Left ventricle myocardium inferior (tissue), 1 donor: Measurements from ENCODE around the gene IGFBP6. TPM values are rescaled to one million over a fixed set of nuclear protein-coding genes. Genes with fewer than 3 reads are reported as not detected.

Source experiments
- DNase-seq: peaks from one replicate; pipeline ENCODE4 v3.0.0-alpha.2; 2020
- H3K27ac ChIP-seq: fragments of 200-600 bp; replicated peaks from 2 replicates; pipeline ENCODE4 v1.8.0; 2021
- H3K27me3 ChIP-seq: fragments of 200-600 bp; 2 replicates; pipeline ENCODE4 v1.8.0; 2021; ENCODE audit warnings: low read depth
- H3K36me3 ChIP-seq: fragments of 200-600 bp; 2 replicates; pipeline ENCODE4 v1.8.0; 2021
- H3K4me1 ChIP-seq: fragments of 200-600 bp; 2 replicates; pipeline ENCODE4 v1.8.0; 2021
- H3K4me3 ChIP-seq: fragments of 200-600 bp; 2 replicates; pipeline ENCODE4 v1.8.0; 2021; ENCODE audit warnings: mild to moderate bottlenecking, moderate library complexity
- H3K9me3 ChIP-seq: fragments of 200-600 bp; replicated peaks from 2 replicates; pipeline ENCODE4 v1.8.0; 2021
- CTCF ChIP-seq: fragments of 200-600 bp; IDR thresholded peaks from 2 replicates; pipeline ENCODE4 v1.8.0; 2021; ENCODE audit warnings: antibody characterized with exemption, mild to moderate bottlenecking, borderline replicate concordance
- intact Hi-C: fragments of 100-400 bp; cut with micrococcal nuclease; formaldehyde crosslinking; loops from one replicate; pipeline ENCODE4 v1.11.0; 2022
- total RNA-seq: library from RNA; stranded (reverse); fragmentation: NEBNext Ultra II Directional; extraction: Animal tissue kit (Norgen Biotek cat#: 25700); gene quantifications from one replicate; pipeline ENCODE4 v1.2.1, GENCODE V29; 2021
- donor health status: DM: no; HTN: yes; CAD: no; lungs with severe emphysema.

IGFBP6 gene
- total RNA-seq, 1 donor from 2014 or later, result 53.0 TPM

GRCh38 chr12:53098354-53098981 is 1.0 kb downstream of the IGFBP6 start:
- DNase-seq, result peak; percentile 37
- intact Hi-C loops, result no loop called here
- Histone ChIP-seq H3K9me3 (no peaks in the 10 kb centered on the region), H3K36me3 (peaks cover 20% of the 10 kb centered on the region), H3K27ac (peak overlapping the region; percentile 95), H3K4me1 (peaks cover 43% of the 10 kb centered on the region), H3K27me3 (no peaks in the 10 kb centered on the region), H3K4me3 (peak overlapping the region; percentile 80)
- no peak for TF ChIP-seq CTCF

- Histone ChIP-seq H3K27ac (peak overlapping the region; percentile 95), H3K4me3 (peak overlapping the region; percentile 80), H3K27me3 (no peaks in the 10 kb centered on the region), H3K4me1 (peaks cover 43% of the 10 kb centered on the region), H3K36me3 (peaks cover 20% of the 10 kb centered on the region), H3K9me3 (no peaks in the 10 kb centered on the region)
- peak; percentile 93 for DNase-seq
- TF ChIP-seq CTCF, result peak; percentile 100
- intact Hi-C loops, result no loop called here
Measured at GRCh38 chr12:53099071-53099882, 1.8 kb downstream of the IGFBP6 start.

GRCh38 chr12:53100466-53101151 is 3.1 kb downstream of the IGFBP6 start:
- Histone ChIP-seq H3K4me3 (no peak overlapping the region), H3K4me1 (peaks cover 42% of the 10 kb centered on the region), H3K27me3 (no peaks in the 10 kb centered on the region), H3K27ac (no peak overlapping the region), H3K36me3 (peaks cover 20% of the 10 kb centered on the region), H3K9me3 (no peaks in the 10 kb centered on the region)
- no peak for TF ChIP-seq CTCF
- DNase-seq, result no peak
- intact Hi-C loops, result loop anchor here (5.0 kb wide), 1 partner anchor 33 kb away; no protein-coding TSS in a partner anchor

GRCh38 chr12:53101266-53101665 is 3.8 kb downstream of the IGFBP6 start:
- Histone ChIP-seq H3K27ac (no peak overlapping the region), H3K27me3 (no peaks in the 10 kb centered on the region), H3K4me3 (no peak overlapping the region), H3K9me3 (no peaks in the 10 kb centered on the region), H3K4me1 (peaks cover 35% of the 10 kb centered on the region), H3K36me3 (peaks cover 20% of the 10 kb centered on the region)
- TF ChIP-seq CTCF, result no peak
- DNase-seq, result no peak
- intact Hi-C loops, result loop anchor here (5.0 kb wide), 1 partner anchor 34 kb away; no protein-coding TSS in a partner anchor

- H3K4me3 ChIP-seq, result no peak overlapping the region
- H3K9me3 ChIP-seq, result no peaks in the 10 kb centered on the region
- peaks cover 20% of the 10 kb centered on the region for H3K36me3 ChIP-seq
- peaks cover 30% of the 10 kb centered on the region for H3K4me1 ChIP-seq
- DNase-seq, result no peak
- H3K27me3 ChIP-seq, result no peaks in the 10 kb centered on the region
- no peak overlapping the region for H3K27ac ChIP-seq
- no peak for TF ChIP-seq CTCF
- intact Hi-C loops, result loop anchor here (5.0 kb wide), 1 partner anchor 35 kb away; no protein-coding TSS in a partner anchor
Measured at GRCh38 chr12:53101931-53102781, 4.7 kb downstream of the IGFBP6 start.
